22Rv1 (cell line): Measurements from ENCODE around the gene EHBP1.
A peak's percentile ranks its signal among the peaks of the same experiment; 100 is the strongest.

Source experiments
- H3K27ac ChIP-seq: fragments of 450-650 bp; 2 replicates; pipeline ENCODE4 v1.5.1; 2017
- CTCF ChIP-seq: fragments of 450-650 bp; IDR thresholded peaks from 2 replicates; pipeline ENCODE4 v1.5.1; 2017; ENCODE audit warnings: mild to moderate bottlenecking
- ZFX ChIP-seq: fragments of 450-650 bp; IDR thresholded peaks from 2 replicates; pipeline ENCODE4 v1.6.1; 2017; ENCODE audit warnings: antibody characterized with exemption, borderline replicate concordance

Gene EHBP1

DNA sequence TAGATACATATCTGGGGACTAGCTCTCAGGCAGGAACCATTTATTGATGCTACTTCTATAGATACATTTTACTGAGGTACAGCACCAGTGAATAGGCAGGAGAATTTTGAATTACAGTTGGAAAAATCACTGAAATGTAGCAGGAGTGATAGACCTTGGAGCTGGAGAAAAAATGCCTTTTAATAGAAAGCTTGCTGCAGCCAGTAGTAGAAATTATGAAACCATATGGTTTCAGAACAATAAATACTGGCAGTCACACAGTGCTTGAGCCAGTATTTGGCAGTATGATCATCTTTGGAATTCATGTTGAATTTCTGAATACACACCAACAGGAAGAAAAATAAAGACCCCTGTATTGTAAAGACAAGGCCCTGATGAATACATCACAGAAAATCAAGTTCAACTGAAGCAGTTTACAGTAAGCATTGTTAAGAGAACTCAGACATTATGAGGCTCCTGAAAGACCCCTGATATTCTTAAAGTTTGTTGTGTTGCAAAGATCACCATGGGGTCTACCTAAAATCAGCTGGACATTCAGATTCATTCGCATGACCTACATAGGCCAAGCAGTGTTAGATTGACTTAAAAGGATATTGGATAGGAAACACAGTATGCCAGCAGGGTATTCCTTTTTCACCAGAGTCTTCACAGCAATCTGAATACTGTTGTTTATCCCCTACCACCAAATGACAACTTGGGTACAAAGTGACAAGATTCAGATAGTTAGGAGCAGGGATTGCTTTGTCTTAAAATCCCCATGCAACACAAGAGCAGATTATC, 139.0 kb downstream of the EHBP1 start:
- H3K27ac ChIP-seq: no peak overlapping the region
- no peak for TF ChIP-seq ZFX
- TF ChIP-seq CTCF: no peak

- H3K27ac ChIP-seq: no peak overlapping the region
- TF ChIP-seq CTCF (no peak), ZFX (no peak)
Observed at GRCh38 chr2:62845256-62845655, 139.7 kb downstream of the EHBP1 start.

DNA sequence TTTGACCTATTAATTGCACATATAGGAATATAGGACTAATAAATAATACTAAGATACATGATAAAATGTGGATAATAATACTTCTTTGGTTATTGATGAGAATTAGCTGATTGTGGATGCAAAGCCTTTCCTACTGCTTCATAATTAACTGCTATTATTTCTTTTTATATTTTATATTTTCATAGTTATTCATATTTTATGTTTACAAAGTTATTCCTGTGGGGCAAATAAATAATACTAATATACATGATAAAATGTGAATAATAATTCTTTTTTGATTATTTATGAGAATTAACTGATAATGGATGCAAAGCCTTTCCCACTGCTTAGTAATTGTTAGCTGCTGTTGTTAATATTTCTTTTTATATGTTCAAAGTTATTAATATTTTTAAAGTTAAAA, 146.7 kb downstream of the EHBP1 start:
- TF ChIP-seq CTCF (no peak), ZFX (no peak)
- H3K27ac ChIP-seq: no peak overlapping the region

- no peak overlapping the region for H3K27ac ChIP-seq
- TF ChIP-seq CTCF: no peak
- TF ChIP-seq ZFX: no peak
Observed at GRCh38 chr2:62854600-62855514, 149.3 kb downstream of the EHBP1 start.

- peak overlapping the region; percentile 83 for H3K27ac ChIP-seq
- TF ChIP-seq ZFX (no peak), CTCF (no peak)
Observed at GRCh38 chr2:62856228-62857040, 150.9 kb downstream of the EHBP1 start.

DNA sequence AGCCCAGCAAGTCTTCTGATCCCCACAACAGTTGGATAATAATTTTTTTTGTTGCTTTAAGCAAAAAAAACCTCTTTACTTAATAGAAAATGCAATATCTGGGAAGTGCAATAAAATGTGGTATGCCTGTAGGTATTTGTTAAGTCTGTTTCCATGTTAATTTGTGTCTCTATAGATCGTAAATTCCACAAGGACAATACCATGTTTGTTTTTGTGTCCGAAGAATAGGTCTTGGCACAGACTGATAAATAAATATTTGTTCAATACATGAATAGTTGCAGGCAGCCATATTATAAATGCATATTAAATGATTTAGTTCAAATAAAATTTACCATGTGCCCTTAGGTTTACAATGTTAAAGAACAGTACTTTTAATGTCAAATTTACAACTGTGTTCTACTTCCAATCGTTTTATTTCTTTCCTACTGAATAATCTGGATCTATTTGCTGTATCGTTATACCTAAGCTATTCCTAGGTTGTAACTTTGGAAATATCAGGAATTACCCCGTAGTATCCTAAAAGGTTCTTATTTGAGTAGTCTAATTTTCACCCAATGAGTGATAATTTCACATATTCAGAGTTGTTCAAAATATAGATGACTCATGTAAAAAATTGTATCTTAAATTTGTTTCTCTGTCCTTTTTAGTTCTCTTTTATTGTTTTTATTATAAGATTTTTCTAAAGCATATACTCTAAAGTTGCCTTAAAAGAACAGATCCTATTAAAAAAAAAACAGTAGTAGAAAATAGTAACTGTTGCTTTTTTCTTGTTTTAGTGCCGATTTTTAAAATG, 151.8 kb downstream of the EHBP1 start:
- no peak for TF ChIP-seq ZFX
- TF ChIP-seq CTCF: no peak

More for the DNA sequence above, 151.8 kb downstream of the EHBP1 start:
- peak overlapping the region; percentile 83 for H3K27ac ChIP-seq
